ENCODE measurements around the gene ZNF689. TPM values are rescaled to one million over a fixed set of nuclear protein-coding genes. Genes with fewer than 3 reads are reported as not detected.

The ZNF689 gene
- total RNA-seq, 1 donor from 2014 or later, result 12.1 TPM

- Mint-ChIP-seq H3K27me3 (ENCODE audit: low read depth) (peaks cover 7% of the 10 kb centered on the region), H3K36me3 (no peaks in the 10 kb centered on the region), H3K4me1 (no peaks in the 10 kb centered on the region), H3K4me3 (no peak overlapping the region), H3K27ac (no peak overlapping the region), H3K9me3 (peaks cover 9% of the 10 kb centered on the region)
- DNase-seq (ENCODE audit: low spot score in 2 of 2, unreplicated experiment in 2 of 2), result no peak
- no peak for TF ChIP-seq CTCF (IDR thresholded peaks at IDR 0.05; ENCODE audit: unreplicated experiment)
Observed at GRCh38 chr16:30620169-30620568, 10.0 kb upstream of the ZNF689 start.

GRCh38 chr16:30619638-30620037 is 9.4 kb upstream of the ZNF689 start:
- H3K4me3 Mint-ChIP-seq, result no peak overlapping the region
- DNase-seq (ENCODE audit: low spot score in 2 of 2, unreplicated experiment in 2 of 2), result no peak
- H3K9me3 Mint-ChIP-seq, result peaks cover 9% of the 10 kb centered on the region
- H3K27ac Mint-ChIP-seq, result no peak overlapping the region
- TF ChIP-seq CTCF (IDR thresholded peaks at IDR 0.05; ENCODE audit: unreplicated experiment), result no peak
- H3K27me3 Mint-ChIP-seq (ENCODE audit: low read depth), result peaks cover 7% of the 10 kb centered on the region
- no peaks in the 10 kb centered on the region for H3K4me1 Mint-ChIP-seq
- H3K36me3 Mint-ChIP-seq, result no peaks in the 10 kb centered on the region

- Mint-ChIP-seq H3K9me3 (peaks cover 9% of the 10 kb centered on the region), H3K36me3 (no peaks in the 10 kb centered on the region), H3K27ac (no peak overlapping the region), H3K4me3 (no peak overlapping the region), H3K4me1 (no peaks in the 10 kb centered on the region), H3K27me3 (ENCODE audit: low read depth) (peaks cover 7% of the 10 kb centered on the region)
- DNase-seq (ENCODE audit: low spot score in 2 of 2, unreplicated experiment in 2 of 2), result no peak
- no peak for TF ChIP-seq CTCF (IDR thresholded peaks at IDR 0.05; ENCODE audit: unreplicated experiment)
Observed at GRCh38 chr16:30619202-30619601, 9.0 kb upstream of the ZNF689 start.

DNA sequence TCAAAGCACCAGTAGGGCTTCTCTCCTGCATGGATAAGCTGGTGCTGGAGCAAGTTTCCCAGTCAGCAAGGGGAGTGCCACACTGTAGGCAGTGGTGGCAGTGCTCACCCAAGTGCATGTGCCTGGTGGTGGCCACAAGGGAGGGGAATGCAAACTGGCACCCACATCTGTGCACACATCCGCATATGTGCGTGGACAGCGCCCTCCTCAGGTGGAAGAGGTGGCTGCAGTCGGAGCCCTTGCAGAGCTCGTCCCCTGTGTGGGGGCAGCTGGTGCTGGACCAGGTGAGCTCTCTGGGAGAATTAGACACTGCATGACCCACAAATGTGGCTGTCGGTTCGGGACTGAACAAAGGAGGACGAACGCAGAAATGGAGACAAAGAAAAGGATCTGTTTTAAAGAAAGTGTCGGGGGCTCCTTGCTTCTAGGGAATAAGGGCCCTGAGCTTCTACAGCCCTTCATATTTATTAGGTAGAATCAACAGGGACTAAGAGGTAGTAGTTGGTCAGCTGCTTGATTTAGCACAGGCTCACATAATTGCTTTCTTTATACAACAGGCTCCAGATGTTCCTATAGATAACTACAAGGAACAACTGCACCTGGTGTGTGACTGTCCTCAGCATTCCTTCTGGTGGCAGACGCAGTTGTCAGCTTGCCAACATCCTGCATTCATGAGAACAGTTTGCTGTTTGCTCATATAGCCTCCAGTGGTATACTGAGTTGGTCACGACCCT is 5.3 kb upstream of the ZNF689 start:
- Mint-ChIP-seq H3K4me3 (no peak overlapping the region), H3K27me3 (ENCODE audit: low read depth) (peaks cover 5% of the 10 kb centered on the region), H3K4me1 (peaks cover 1% of the 10 kb centered on the region), H3K27ac (no peak overlapping the region), H3K9me3 (peaks cover 5% of the 10 kb centered on the region), H3K36me3 (no peaks in the 10 kb centered on the region)
- TF ChIP-seq CTCF (IDR thresholded peaks at IDR 0.05; ENCODE audit: unreplicated experiment), result peak; percentile 50
- DNase-seq (ENCODE audit: low spot score in 2 of 2, unreplicated experiment in 2 of 2), result no peak

DNA sequence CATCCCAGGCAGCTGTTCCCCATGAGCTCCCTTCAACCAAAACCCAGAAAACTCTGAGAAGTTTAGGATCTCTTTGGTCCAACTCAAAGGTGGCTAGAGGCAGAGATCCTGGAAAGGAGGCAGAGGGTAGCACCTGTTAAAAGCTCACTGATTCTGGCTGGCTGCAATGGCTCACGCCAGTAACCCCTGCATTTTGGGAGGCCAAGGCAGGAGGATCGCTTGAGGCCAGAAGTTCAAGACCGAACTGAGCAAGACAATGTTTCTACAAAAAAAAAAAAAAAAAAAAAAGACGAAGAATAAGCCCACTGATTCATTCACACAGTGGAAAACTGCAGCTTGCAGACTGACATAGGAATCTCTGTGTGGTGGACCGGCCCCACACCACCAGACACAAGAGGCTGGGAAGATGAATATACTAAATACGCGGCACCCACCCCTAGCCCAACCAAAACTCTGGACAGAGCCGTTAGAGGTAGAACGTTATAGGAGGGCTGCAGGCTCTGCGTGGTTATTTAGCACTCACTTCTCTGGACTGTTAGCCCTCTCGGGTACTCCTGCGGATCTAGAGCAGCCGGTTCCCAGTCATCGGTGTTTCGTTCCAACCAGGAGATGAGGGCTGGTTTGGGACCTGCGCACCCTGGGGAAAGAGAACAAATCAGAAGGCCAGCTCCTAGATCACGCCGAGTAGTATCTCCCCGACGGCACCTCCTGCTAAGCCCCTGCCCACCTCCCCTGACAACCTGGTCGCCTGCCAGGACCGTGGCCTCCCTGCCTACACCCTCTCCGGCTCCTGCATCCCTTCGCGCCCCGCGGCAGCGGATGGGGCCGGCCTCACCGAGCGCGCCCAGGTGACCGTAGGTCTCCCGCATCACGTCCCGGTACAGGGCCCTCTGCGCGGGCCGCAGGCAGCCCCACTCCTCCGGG is 925 bp downstream of the ZNF689 start:
- TF ChIP-seq CTCF (IDR thresholded peaks at IDR 0.05; ENCODE audit: unreplicated experiment), result no peak

More for the DNA sequence above, 925 bp downstream of the ZNF689 start:
- Mint-ChIP-seq H3K27ac (peak overlapping the region; percentile 97), H3K36me3 (peaks cover 13% of the 10 kb centered on the region), H3K4me1 (peaks cover 7% of the 10 kb centered on the region), H3K27me3 (ENCODE audit: low read depth) (no peaks in the 10 kb centered on the region), H3K9me3 (no peaks in the 10 kb centered on the region), H3K4me3 (peak overlapping the region; percentile 91)
- DNase-seq (ENCODE audit: low spot score in 2 of 2, unreplicated experiment in 2 of 2), result peak; percentile 37 to 74
